Fibroblast of mammary gland (primary cell): Measurements from ENCODE around the gene TMEM182.

ENCODE experiments used
- DNase-seq: peaks from one replicate; pipeline ENCODE4 v3.0.0-alpha.2; 2010; ENCODE audit warnings: low read depth
- H3K4me3 ChIP-seq: 2 replicates; pipeline ENCODE4 v1.5.1; 2011; ENCODE audit warnings: low read depth, mild to moderate bottlenecking, low read length, moderate library complexity; ENCODE audit not compliant: control insufficient read depth
- CTCF ChIP-seq: conservative IDR thresholded peaks from 2 replicates; pipeline ENCODE4 v1.5.1; 2011; ENCODE audit warnings: low read depth, low read length, inconsistent platforms; ENCODE audit not compliant: control insufficient read depth, insufficient read depth

TMEM182 gene

GRCh38 chr2:102837626-102838198 is 75.9 kb downstream of the TMEM182 start:
- no peak overlapping the region for H3K4me3 ChIP-seq
- DNase-seq: no peak
- TF ChIP-seq CTCF: no peak

GRCh38 chr2:102839668-102840388 is 78.0 kb downstream of the TMEM182 start:
- DNase-seq: peak; percentile 41
- H3K4me3 ChIP-seq: no peak overlapping the region
- peak; percentile 71 for TF ChIP-seq CTCF

GRCh38 chr2:102841107-102841840 is 79.4 kb downstream of the TMEM182 start:
- H3K4me3 ChIP-seq: no peak overlapping the region
- peak; percentile 62 for TF ChIP-seq CTCF

GRCh38 chr2:102843764-102844443 is 82.1 kb downstream of the TMEM182 start:
- DNase-seq: no peak
- no peak for TF ChIP-seq CTCF
- H3K4me3 ChIP-seq: no peak overlapping the region

More at GRCh38 chr2:102841107-102841840, 79.4 kb downstream of the TMEM182 start:
- DNase-seq: peak; percentile 51

GRCh38 chr2:102844911-102845310 is 83.1 kb downstream of the TMEM182 start:
- no peak for DNase-seq
- TF ChIP-seq CTCF: no peak
- no peak overlapping the region for H3K4me3 ChIP-seq

- no peak for TF ChIP-seq CTCF
- H3K4me3 ChIP-seq: no peak overlapping the region
- DNase-seq: peak; percentile 50
Observed at GRCh38 chr2:102848366-102848839, 86.6 kb downstream of the TMEM182 start.
